Calu3 (cell line): ENCODE data around the gene TMX2. TPM values are rescaled to one million over a fixed set of nuclear protein-coding genes. Genes with fewer than 3 reads are reported as not detected.
A peak's percentile ranks its signal among the peaks of the same experiment; 100 is the strongest.
"Not testable (repeated sequence)": the region's sequence is repeated elsewhere in the genome, so short reads cannot be mapped to it uniquely, and the experiment has no call there.

Experiments
- BruUV-seq: library from RNA; stranded (reverse); fragments of 400-500 nt; replicated peaks from 2 replicates; lab custom pipeline; 2021; lab: Mats Ljungman, UMichigan
- CTCF ChIA-PET: fragments of 300-600 bp; sonication (Branson Sonifier 250); formaldehyde crosslinking; loops from one replicate; lab custom pipeline; 2022; ENCODE audit warnings: antibody characterized with exemption; lab: Charles Lee
- DNase-seq: peaks from one replicate; pipeline ENCODE4 v3.0.0; 2022
- H3K27ac Mint-ChIP-seq: one replicate; pipeline ENCODE4 v1.8.0; 2022; ENCODE audit warnings: mixed read lengths; ENCODE audit not compliant: unreplicated experiment
- H3K27me3 Mint-ChIP-seq: one replicate; pipeline ENCODE4 v1.8.0; 2022; ENCODE audit warnings: mixed read lengths; ENCODE audit not compliant: unreplicated experiment
- H3K36me3 Mint-ChIP-seq: one replicate; pipeline ENCODE4 v1.8.0; 2022; ENCODE audit warnings: mild to moderate bottlenecking, moderate library complexity, mixed read lengths; ENCODE audit not compliant: insufficient read depth, unreplicated experiment
- H3K4me1 Mint-ChIP-seq: one replicate; pipeline ENCODE4 v1.8.0; 2022; ENCODE audit warnings: mild to moderate bottlenecking, low read depth, mixed read lengths; ENCODE audit not compliant: unreplicated experiment
- H3K4me3 Mint-ChIP-seq: one replicate; pipeline ENCODE4 v1.8.0; 2022; ENCODE audit warnings: mild to moderate bottlenecking, low read depth, moderate library complexity, mixed read lengths; ENCODE audit not compliant: unreplicated experiment
- H3K9me3 Mint-ChIP-seq: one replicate; pipeline ENCODE4 v1.8.0; 2022; ENCODE audit warnings: low read depth, mixed read lengths; ENCODE audit not compliant: unreplicated experiment
- intact Hi-C: fragments of 100-400 bp; cut with micrococcal nuclease; formaldehyde crosslinking; loops from one replicate; pipeline ENCODE4 v1.10.0; 2022; ENCODE audit not compliant: unreplicated experiment
- total RNA-seq: library from RNA; stranded (reverse); gene quantifications from 2 replicates; pipeline ENCODE4 v1.2.3, GENCODE V29; 2022
- TF ChIP-seq, protein P1 (sequence below): fragments of 200-600 bp; IDR thresholded peaks from one replicate; pipeline ENCODE4 v1.8.0; 2022; ENCODE audit warnings: antibody characterized with exemption; ENCODE audit not compliant: unreplicated experiment

TMX2 gene
- total RNA-seq, 1 experiment from 2014 or later, result 152 TPM

GRCh38 chr11:57713835-57714234 is 1.4 kb downstream of the TMX2 start:
- no peaks in the 10 kb centered on the region for H3K27me3 Mint-ChIP-seq
- no TSS peak for BruUV-seq
- no peaks in the 10 kb centered on the region for H3K9me3 Mint-ChIP-seq
- CTCF ChIA-PET, result no interaction called here
- peaks cover 51% of the 10 kb centered on the region for H3K36me3 Mint-ChIP-seq
- H3K4me3 Mint-ChIP-seq, result peak overlapping the region; percentile 88
- peak overlapping the region; percentile 88 for H3K27ac Mint-ChIP-seq
- intact Hi-C loops, result loop anchor here (5.0 kb wide), 1 partner anchor 47 kb away; the partner anchor contains the start of gene ZDHHC5
- DNase-seq, result no peak
- peaks cover 26% of the 10 kb centered on the region for H3K4me1 Mint-ChIP-seq
- TF ChIP-seq, protein P1, sequence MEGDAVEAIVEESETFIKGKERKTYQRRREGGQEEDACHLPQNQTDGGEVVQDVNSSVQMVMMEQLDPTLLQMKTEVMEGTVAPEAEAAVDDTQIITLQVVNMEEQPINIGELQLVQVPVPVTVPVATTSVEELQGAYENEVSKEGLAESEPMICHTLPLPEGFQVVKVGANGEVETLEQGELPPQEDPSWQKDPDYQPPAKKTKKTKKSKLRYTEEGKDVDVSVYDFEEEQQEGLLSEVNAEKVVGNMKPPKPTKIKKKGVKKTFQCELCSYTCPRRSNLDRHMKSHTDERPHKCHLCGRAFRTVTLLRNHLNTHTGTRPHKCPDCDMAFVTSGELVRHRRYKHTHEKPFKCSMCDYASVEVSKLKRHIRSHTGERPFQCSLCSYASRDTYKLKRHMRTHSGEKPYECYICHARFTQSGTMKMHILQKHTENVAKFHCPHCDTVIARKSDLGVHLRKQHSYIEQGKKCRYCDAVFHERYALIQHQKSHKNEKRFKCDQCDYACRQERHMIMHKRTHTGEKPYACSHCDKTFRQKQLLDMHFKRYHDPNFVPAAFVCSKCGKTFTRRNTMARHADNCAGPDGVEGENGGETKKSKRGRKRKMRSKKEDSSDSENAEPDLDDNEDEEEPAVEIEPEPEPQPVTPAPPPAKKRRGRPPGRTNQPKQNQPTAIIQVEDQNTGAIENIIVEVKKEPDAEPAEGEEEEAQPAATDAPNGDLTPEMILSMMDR, result no peak

DNA sequence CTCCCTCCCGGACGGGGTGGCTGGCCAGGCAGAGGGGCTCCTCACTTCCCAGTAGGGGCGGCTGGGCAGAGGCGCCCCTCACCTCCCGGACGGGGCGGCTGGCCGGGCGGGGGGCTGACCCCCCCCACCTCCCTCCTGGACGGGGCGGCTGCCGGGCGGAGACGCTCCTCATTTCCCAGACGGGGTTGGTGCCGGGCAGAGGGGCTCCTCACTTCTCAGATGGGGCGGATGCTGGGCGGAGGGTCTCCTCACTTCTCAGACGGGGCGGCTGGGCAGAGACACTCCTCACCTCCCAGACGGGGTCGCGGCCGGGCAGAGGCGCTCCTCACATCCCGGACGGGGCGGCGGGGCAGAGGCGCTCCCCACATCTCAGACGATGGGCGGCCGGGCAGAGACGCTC is 4.3 kb downstream of the TMX2 start:
- Mint-ChIP-seq H3K4me1 (peaks cover 14% of the 10 kb centered on the region), H3K36me3 (peaks cover 47% of the 10 kb centered on the region)
- H3K27me3 Mint-ChIP-seq, BruUV-seq, H3K9me3 Mint-ChIP-seq, CTCF ChIA-PET, H3K27ac Mint-ChIP-seq, H3K4me3 Mint-ChIP-seq, DNase-seq, intact Hi-C loops: not testable (repeated sequence)

DNA sequence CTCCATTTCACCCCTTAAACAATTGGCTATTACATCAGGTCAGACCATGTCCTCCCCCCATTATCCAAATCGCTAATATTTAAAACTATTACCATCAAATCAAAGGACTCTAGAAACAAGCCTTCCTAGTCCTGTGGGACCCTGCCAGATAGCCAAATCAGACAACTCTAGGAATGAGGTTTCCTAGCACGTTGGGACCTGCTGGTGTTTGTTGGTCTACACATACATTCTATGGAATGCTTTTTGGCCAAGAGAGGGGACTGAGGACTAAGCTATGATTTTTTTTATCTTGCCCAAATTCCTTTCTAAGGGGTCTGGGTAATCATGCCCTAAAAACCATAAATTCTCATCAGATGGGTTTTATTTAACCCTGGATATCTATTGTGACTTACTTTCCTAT is 14.8 kb downstream of the TMX2 start:
- intact Hi-C loops, result no loop called here
- no peaks in the 10 kb centered on the region for H3K9me3 Mint-ChIP-seq
- peaks cover 18% of the 10 kb centered on the region for H3K36me3 Mint-ChIP-seq
- no peak overlapping the region for H3K27ac Mint-ChIP-seq
- H3K4me1 Mint-ChIP-seq, result peaks cover 9% of the 10 kb centered on the region
- no peak for DNase-seq
- no peak overlapping the region for H3K4me3 Mint-ChIP-seq
- no peaks in the 10 kb centered on the region for H3K27me3 Mint-ChIP-seq
- TF ChIP-seq, protein P1, result no peak
- BruUV-seq, result no TSS peak
- CTCF ChIA-PET, result no interaction called here

GRCh38 chr11:57728829-57729228 is 16.4 kb downstream of the TMX2 start:
- CTCF ChIA-PET, result no interaction called here
- no TSS peak for BruUV-seq
- Mint-ChIP-seq H3K9me3 (no peaks in the 10 kb centered on the region), H3K27me3 (no peaks in the 10 kb centered on the region), H3K27ac (no peak overlapping the region), H3K4me3 (no peak overlapping the region), H3K36me3 (peaks cover 11% of the 10 kb centered on the region), H3K4me1 (peaks cover 14% of the 10 kb centered on the region)
- TF ChIP-seq, protein P1, result no peak
- no peak for DNase-seq
- intact Hi-C loops, result no loop called here

GRCh38 chr11:57729479-57729878 is 17.1 kb downstream of the TMX2 start:
- Mint-ChIP-seq H3K27ac (no peak overlapping the region), H3K9me3 (no peaks in the 10 kb centered on the region), H3K4me1 (peaks cover 14% of the 10 kb centered on the region), H3K36me3 (peaks cover 16% of the 10 kb centered on the region), H3K27me3 (no peaks in the 10 kb centered on the region), H3K4me3 (no peak overlapping the region)
- TF ChIP-seq, protein P1, result no peak
- CTCF ChIA-PET, result interaction anchor here (0.6 kb wide), 1 partner anchor 20 kb away, joined by 6 read pairs; no protein-coding TSS in a partner anchor
- no TSS peak for BruUV-seq
- DNase-seq, result no peak
- intact Hi-C loops, result no loop called here
